ENCODE measurements around the gene C1orf21.

DNA sequence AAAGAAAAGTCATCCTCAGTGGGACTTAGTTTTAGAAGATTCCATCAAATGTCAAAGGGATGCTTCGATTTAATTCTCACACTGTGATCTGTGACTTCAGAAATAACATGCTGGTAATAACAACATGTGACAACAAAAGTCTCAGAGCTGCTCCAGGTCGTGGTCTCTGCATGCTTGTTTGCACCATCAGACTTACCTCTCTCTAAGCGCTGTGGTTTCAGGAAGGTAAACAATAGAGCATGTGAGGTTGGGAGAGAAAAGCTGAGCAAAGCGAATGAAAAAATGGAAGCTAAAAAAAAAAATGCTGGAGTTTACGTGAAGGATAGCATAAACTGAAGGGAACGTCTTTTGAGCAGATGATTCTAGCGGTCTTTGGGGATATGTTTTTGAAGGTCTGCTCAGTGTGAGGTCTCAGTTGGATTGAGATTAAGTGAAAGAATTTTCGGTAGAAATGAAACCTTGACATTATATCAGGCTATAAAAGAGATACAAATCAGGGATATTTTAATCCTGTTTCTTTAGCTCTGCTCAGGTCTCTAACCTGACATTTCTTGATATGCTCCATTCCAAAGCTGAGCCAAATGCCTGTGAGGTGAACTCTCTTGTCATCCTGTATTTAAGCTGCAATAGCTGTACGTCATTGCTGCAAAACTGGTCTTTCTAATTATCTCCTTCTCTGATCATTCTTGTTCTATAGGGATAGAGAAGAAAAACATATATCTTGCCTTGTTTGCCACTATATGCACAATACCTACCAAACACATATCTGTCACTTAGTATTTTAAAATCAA, 86.5 kb downstream of the C1orf21 start:
- TF ChIP-seq POLR2A (IDR thresholded peaks at IDR 0.05; ENCODE audit: low read depth, low read length) (no peak), CTCF (conservative IDR thresholded peaks at IDR 0.05; ENCODE audit: low read depth, low read length) (no peak), SMC3 (IDR thresholded peaks at IDR 0.05; ENCODE audit: low read depth, low read length) (no peak), BHLHE40 (IDR thresholded peaks at IDR 0.05; ENCODE audit: low read depth, low read length) (no peak), RAD21 (IDR thresholded peaks at IDR 0.05; ENCODE audit: low read length) (no peak), MXI1 (IDR thresholded peaks at IDR 0.05; ENCODE audit: borderline replicate concordance, low read depth, low read length) (no peak), CEBPB (IDR thresholded peaks at IDR 0.05; ENCODE audit: low read depth, low read length) (no peak), CHD1 (IDR thresholded peaks at IDR 0.05; ENCODE audit: low read depth, low read length) (no peak), ELK1 (IDR thresholded peaks at IDR 0.05; ENCODE audit: borderline replicate concordance, low read depth, low read length) (no peak), RFX5 (IDR thresholded peaks at IDR 0.05; ENCODE audit: low read depth, low read length) (no peak), NFE2L2 (IDR thresholded peaks at IDR 0.05; ENCODE audit: low read depth, low read length) (no peak)
- TF ChIP-seq, protein P1, sequence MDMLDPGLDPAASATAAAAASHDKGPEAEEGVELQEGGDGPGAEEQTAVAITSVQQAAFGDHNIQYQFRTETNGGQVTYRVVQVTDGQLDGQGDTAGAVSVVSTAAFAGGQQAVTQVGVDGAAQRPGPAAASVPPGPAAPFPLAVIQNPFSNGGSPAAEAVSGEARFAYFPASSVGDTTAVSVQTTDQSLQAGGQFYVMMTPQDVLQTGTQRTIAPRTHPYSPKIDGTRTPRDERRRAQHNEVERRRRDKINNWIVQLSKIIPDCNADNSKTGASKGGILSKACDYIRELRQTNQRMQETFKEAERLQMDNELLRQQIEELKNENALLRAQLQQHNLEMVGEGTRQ (IDR thresholded peaks at IDR 0.05; ENCODE audit: low read depth, low read length) = no peak
